NCI-H345 treated with DMSO at 0.1 percent for 48 hours (cell line): ENCODE data around the gene RNASE12.
"Not testable (repeated sequence)": the region's sequence is repeated elsewhere in the genome, so short reads cannot be mapped to it uniquely, and the experiment has no call there.

Experiments used
- DNase-seq: peaks from one replicate; lab custom pipeline; 2025; ENCODE audit not compliant: unreplicated experiment; lab: John Stamatoyannopoulos, UW

RNASE12 gene, protein sequence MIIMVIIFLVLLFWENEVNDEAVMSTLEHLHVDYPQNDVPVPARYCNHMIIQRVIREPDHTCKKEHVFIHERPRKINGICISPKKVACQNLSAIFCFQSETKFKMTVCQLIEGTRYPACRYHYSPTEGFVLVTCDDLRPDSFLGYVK

DNA sequence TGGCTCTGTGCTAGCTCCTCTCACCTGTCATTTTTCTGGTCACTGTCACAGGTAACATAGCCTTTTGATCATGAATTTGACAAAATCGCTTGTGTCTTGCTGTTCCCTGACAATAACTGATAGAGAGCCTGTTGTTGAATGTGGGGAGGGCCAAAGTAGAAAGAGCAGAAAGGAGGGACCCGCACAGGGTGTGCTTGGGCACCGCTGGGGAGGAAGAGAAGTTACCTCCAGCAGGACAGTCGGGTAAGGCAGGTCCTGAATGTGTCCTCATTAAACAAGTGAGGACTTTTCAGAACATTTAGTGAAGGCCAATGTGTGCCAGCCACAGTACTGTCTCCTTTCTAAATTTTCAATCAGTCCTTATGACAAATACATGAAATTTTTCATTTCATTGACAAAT lies at the start of gene RNASE12:
Gene RNASE12 (minus strand): TSS at position 142 of the 400 bp plus-strand sequence. CDS start 653 bp downstream, outside the sequence.
- no peak for DNase-seq

DNA sequence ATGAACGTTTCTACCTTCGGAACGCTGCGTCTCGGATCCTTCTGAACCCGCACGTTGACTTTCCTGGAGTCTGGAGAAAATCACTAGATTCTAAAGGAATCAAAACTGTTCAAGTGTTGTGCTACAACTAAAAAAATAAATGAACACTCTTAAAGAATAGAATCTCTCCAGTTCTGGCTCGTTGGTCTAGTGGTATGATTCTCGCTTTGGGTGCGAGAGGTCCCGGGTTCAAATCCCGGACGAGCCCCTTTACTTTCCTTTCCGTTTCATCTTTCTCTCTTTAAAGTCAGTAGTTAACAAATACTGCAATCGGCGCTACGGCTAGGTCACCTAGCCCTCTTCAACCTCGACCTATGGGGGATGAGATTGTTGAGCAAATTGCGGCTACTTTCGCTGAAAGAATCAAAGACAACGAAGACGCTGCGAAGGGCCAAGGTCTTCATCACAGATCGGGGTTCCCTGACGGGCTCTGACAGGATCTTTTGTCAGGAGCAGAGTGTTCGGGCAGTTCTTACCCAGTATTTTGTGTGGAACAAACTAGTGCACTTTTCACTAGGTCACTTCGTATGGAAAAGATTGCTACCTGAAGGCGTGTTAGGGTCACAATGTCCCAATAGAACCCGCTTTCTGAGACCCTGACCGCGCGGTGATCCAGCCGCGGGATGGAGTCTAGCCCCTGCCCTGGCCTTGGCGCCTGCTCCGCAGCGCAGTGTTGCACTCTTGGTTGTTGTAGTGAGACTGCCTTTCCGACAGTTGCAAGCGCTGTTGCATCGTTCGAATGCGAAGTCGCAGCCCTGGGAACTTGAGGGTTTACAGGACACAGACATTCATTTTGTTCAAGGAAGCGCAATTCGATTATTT lies 41.9 kb upstream of the RNASE12 start:
- DNase-seq: no peak

GRCh38 chr14:20632448-20632830 lies 41.3 kb upstream of the RNASE12 start:
- DNase-seq: no peak

DNA sequence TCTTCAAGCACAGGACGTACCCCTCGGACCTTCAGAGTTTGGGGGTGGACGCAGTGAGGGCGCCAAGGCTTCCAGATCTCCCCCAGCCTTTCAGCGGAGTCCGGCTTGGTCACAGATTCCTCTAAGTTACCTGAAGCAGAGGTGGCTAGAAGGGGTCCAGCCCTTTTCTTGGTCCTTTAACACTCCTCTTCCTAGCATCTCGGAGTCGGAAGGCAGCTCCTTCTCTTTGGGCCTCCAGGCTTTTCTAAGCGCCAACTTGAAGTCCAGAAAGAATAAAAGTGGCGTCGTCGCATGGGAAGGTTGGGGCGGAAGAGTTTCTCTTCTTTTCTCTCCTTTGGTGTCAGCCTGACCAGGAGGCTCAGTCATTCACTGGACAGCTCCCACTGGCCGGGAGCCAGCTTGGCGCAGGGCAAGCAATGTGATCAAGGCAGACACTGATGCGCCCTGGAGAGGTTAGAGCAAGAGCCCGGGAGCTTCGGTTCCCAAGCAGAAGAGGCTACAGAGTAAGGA lies 40.8 kb upstream of the RNASE12 start:
- no peak for DNase-seq

DNA sequence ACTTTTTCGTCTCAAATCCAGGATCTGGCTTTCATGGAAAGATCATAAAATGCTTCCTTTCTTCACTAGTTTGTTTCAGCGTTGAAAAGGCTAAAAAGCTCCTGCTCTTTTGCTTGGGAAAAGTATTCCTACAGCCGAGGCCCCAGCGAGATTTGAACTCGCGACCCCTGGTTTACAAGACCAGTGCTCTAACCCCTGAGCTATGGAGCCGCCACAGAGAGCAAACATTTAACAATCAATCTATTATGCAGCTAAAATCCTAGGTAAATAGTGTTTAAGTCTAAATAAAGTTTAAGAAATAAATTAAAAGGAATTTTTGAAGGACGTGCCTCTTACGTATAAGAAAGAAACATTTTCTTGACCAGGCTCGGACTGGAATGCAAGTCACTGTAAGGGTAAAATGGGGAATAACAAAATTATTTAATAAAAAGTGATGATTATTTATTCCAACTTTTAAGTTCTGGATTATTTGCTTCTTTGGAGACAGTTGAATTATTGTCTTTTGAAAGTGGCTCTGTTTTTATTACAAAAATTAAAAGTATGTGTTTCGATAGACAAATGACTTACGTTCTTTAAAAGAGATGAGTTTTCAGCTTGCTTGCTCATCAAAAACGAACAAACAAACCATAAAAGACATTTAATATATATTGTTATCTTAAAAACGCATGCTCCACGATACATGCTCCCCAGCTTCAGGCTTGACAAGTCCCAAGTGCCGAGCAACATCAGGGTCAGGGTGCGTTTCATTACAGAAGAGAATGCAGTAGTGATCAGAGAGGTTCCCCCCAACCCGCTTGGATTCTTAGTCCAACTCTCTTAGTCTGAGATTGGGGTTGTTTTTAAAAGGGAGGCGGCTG lies 40.1 kb upstream of the RNASE12 start:
- no peak for DNase-seq

DNA sequence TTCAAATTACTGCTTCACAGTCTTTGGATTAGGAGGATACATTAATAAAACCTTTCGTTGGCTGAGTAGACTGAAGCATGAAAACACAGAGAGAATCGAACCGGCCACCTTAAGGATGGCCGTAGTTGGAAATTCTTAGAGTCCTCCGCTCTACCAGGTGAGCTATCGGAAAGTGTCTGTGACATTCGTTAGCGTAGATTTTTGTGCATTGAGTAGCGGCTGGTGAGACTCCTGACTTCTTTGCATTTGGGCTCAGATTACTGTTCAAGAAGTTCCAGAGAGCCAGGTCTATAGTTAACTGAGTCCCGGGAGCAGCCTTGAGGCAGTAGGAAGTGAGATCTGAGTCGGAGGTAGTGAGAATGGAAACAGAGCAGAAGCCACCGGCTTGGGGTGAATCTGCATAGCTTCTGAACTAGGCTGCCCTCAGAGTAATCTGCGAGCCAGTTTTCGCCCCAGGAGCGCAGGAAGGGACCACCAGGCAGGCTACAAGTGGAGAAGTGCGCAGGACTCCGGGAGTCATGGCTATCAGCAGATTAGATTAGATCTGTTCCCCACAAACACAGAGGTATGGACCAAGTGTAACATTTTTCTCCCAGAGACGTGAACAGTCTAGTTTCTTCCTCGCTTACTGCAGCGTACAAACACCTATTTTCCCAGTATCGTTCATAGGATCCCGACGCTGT lies 39.3 kb upstream of the RNASE12 start:
- DNase-seq: no peak

DNA sequence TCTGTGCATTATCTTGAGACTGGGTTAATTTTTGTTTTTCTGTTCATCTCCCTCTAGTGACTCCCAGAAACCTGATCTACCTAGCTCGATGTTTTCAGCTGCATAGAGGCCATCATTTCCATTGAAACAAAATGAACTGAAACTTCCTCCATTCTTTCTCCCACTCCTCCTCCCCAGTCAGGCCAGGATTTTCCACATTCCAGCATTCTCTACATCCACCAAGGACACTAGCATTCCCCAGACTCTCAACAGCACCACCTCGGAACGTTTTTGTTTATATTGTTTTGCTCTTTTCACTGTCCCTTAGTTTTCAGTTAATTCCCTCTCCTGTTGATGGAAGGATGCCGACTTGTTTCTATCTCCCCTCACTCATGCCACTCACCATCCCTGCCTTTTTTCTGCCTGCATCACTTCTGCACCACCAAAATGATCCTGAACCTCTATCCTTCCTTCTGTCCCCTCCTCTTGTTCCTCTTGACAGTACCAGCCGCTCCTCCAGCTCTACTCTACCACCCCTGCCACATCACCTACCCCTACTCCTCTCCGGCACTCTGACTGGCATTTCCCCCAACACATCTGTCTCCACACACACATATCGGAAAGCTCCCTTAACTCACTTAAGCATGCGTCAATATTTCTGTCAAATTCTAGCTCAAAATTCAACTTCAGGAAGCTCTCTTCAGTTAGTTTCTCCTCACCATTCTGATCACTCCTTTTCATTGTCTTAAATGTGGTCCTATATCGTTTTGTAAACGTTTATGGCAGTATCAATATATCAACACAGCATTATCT lies 37.1 kb upstream of the RNASE12 start:
- no peak for DNase-seq

- no peak for DNase-seq
These were observed 36.3 kb upstream of the RNASE12 start for GRCh38 chr14:20627346-20628027.

- DNase-seq: no peak
These were observed 35.1 kb upstream of the RNASE12 start for GRCh38 chr14:20626274-20626673.

DNA sequence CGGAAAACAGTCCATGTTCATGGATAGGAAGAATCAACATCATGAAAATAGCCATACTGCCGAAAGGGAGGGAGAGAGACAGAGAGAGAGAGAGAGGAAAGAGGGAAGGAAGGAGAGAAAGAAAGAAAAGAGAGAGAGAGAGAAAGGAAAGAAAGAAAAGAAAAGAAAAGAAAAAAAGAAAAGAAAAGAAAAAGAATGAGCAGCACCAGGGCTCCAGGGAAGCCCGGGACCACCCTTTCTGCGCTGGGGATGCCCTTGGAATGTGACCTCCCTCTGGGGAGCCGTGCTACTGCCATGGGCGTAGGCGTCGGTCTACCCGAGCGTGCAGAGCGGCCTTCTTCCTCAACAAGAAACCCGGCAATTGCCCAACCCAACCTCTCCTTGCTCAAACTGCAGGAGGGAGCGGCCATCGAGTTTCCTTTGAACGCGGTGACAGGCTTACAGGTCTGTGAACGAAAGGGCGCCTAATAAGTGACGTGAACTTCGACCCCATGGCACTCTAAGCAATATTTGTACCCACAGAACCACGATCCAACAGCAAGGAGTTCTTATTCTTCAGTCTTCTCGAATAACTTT lies 33.4 kb upstream of the RNASE12 start:
- no peak for DNase-seq

- DNase-seq: no peak
These were observed 32.6 kb upstream of the RNASE12 start for GRCh38 chr14:20623798-20624197.

- no peak for DNase-seq
These were observed 31.7 kb upstream of the RNASE12 start for GRCh38 chr14:20622816-20623291.

- no peak for DNase-seq
These were observed 29.8 kb upstream of the RNASE12 start for GRCh38 chr14:20620798-20621478.

DNA sequence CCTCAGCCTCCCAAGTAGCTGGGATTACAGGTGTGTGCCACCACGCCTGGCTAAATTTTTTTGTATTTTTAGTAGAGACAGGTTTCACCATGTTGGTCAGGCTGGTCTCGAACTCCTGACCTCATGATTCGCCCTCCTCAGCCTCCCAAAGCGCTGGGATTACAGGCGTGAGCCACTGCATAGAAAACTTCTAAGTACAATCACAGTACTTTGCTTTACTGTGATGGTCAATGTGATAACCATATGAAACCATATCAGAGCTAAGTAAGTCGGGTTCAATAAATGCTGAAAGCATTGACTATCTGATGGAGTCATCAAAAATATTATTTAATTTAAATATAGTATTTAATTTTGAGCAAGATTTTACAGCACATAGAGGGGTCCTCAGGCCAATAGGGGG lies 28.5 kb upstream of the RNASE12 start:
- not testable (repeated sequence) for DNase-seq

GRCh38 chr14:20618271-20618749 lies 27.1 kb upstream of the RNASE12 start:
- DNase-seq: no peak

- no peak for DNase-seq
These were observed 26.2 kb upstream of the RNASE12 start for GRCh38 chr14:20617138-20618003.

GRCh38 chr14:20615996-20616395 lies 24.8 kb upstream of the RNASE12 start:
- no peak for DNase-seq
